ENCODE results near the gene LINC00305. TPM values are rescaled to one million over a fixed set of nuclear protein-coding genes. Genes with fewer than 3 reads are reported as not detected.

The LINC00305 gene
- total and polyA plus RNA-seq, 2 experiments from 2014 or later = not detected

GRCh38 chr18:64095056-64095455, 53.8 kb downstream of the LINC00305 start:
- no peak for DNase-seq
- no peaks in the 10 kb centered on the region for H3K36me3 ChIP-seq (ENCODE audit: low read depth)
- TF ChIP-seq EZH2 (IDR thresholded peaks at IDR 0.05; ENCODE audit: insufficient read depth, poor library complexity, severe bottlenecking) (no peak), EZH2phosphoT487 (IDR thresholded peaks at IDR 0.05; ENCODE audit: insufficient read depth, low read depth) (no peak)
- H2AFZ ChIP-seq = no peak overlapping the region
- H3K9me3 ChIP-seq (ENCODE audit: low read depth) = no peaks in the 10 kb centered on the region
- no peak overlapping the region for H3K4me3 ChIP-seq
- no peaks in the 10 kb centered on the region for H3F3A ChIP-seq (ENCODE audit: insufficient read depth)
- no peaks in the 10 kb centered on the region for H3K79me2 ChIP-seq (ENCODE audit: insufficient read depth)
- H4K20me1 ChIP-seq (ENCODE audit: insufficient read depth) = no peaks in the 10 kb centered on the region
- no peak overlapping the region for H3K4me2 ChIP-seq (ENCODE audit: unreplicated experiment)
- H3K9ac ChIP-seq = no peak overlapping the region
- no peaks in the 10 kb centered on the region for H3K9me2 ChIP-seq (ENCODE audit: insufficient read depth)
- no peaks in the 10 kb centered on the region for H3K4me1 ChIP-seq (ENCODE audit: insufficient read depth)
- peaks cover 4% of the 10 kb centered on the region for H3K27me3 ChIP-seq (replicated peaks; ENCODE audit: insufficient read depth)
- H3K27ac ChIP-seq = no peak overlapping the region
- 69 to 76% methylated on average over 1 of the region's 1 CpG for WGBS, 2 experiments (ENCODE audit: low coverage in 1 of 2, low lambda C conversion rate in 2 of 2, missing lambda C conversion rate in 2 of 2)
- in situ Hi-C loops (cut with MboI) = no loop called here

DNA sequence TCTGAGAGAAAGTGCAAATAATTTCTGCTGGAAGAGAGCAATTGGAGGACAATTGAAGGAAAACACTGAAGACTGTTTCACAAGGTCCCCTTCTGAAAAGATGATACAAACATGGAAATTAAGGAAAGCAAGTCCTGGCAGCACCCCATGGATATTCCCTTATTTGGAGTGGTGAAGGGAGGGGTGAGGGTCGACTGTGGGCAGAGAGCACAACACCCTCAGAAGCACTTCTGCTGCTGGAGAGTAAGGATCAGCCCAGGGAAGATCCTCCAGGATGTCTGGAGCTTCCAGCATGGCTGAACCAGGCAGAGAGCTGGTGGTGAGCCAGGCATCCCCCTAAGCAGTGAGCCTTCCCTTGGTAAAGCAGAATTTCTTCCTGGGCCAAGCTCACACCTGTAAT, 54.7 kb downstream of the LINC00305 start:
- Histone ChIP-seq H3K9me2 (ENCODE audit: insufficient read depth) (no peaks in the 10 kb centered on the region), H3K36me3 (ENCODE audit: low read depth) (no peaks in the 10 kb centered on the region), H3K27me3 (replicated peaks; ENCODE audit: insufficient read depth) (no peaks in the 10 kb centered on the region; the same call in 1 of the 2 replicates), H2AFZ (no peak overlapping the region), H3K9ac (no peak overlapping the region), H3K4me3 (no peak overlapping the region), H3K9me3 (ENCODE audit: low read depth) (no peaks in the 10 kb centered on the region), H3K4me2 (ENCODE audit: unreplicated experiment) (no peak overlapping the region), H3K79me2 (ENCODE audit: insufficient read depth) (no peaks in the 10 kb centered on the region), H3K27ac (no peak overlapping the region), H4K20me1 (ENCODE audit: insufficient read depth) (no peaks in the 10 kb centered on the region), H3K4me1 (ENCODE audit: insufficient read depth) (no peaks in the 10 kb centered on the region), H3F3A (ENCODE audit: insufficient read depth) (no peaks in the 10 kb centered on the region)
- 0% methylated on average over 1 of the region's 1 CpG for WGBS, 2 experiments (ENCODE audit: low coverage in 1 of 2, low lambda C conversion rate in 2 of 2, missing lambda C conversion rate in 2 of 2)
- no peak for DNase-seq
- in situ Hi-C loops (cut with MboI) = no loop called here
- TF ChIP-seq EZH2phosphoT487 (IDR thresholded peaks at IDR 0.05; ENCODE audit: insufficient read depth, low read depth) (no peak), EZH2 (IDR thresholded peaks at IDR 0.05; ENCODE audit: insufficient read depth, poor library complexity, severe bottlenecking) (no peak)

DNA sequence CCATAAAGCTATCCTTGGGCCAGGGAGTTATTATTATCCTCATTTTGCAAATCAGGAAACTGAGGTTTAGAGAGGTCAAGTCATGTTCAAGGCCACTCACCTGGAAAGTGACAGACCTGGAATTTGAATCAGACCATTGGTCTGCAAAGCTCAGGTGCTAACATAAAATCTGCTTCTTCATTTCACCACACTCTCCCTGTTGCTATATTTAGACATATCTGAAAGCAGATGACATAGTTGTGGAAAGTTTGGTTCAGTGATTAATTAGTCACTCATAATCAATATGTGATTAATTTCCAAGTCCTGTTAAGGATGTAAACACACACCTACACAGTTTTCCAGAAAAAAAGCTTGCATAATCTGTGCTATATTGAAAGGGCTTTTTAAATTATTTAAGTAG, 57.4 kb downstream of the LINC00305 start:
- in situ Hi-C loops (cut with MboI) = no loop called here
- H3K36me3 ChIP-seq (ENCODE audit: low read depth) = no peaks in the 10 kb centered on the region

DNA sequence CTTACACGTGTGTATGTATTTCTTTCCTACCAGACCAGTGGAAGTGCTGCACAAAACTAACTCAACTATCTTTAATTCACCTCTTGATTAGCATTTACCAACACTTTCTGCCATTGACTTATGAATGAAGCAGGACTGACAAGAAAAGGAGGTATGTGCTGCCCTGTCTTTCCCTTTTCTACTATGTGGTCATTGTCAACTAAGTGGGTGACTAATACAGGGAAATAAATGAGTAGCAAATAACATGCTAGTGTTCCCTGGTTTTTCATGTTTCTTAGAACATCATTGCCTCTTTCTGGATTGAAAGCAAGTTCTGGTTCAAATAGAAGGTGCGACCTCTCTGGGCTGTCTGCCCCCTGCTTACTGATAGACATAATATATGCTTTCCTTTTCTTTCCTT, 58.0 kb downstream of the LINC00305 start:
- Histone ChIP-seq H3K4me1 (ENCODE audit: insufficient read depth) (no peaks in the 10 kb centered on the region), H3F3A (ENCODE audit: insufficient read depth) (no peaks in the 10 kb centered on the region), H3K9me3 (ENCODE audit: low read depth) (no peaks in the 10 kb centered on the region), H3K27ac (no peak overlapping the region), H3K9me2 (ENCODE audit: insufficient read depth) (no peaks in the 10 kb centered on the region), H3K9ac (no peak overlapping the region), H3K4me3 (no peak overlapping the region), H3K4me2 (ENCODE audit: unreplicated experiment) (no peak overlapping the region), H3K36me3 (ENCODE audit: low read depth) (no peaks in the 10 kb centered on the region), H3K27me3 (replicated peaks; ENCODE audit: insufficient read depth) (no peaks in the 10 kb centered on the region), H3K79me2 (ENCODE audit: insufficient read depth) (no peaks in the 10 kb centered on the region), H2AFZ (no peak overlapping the region), H4K20me1 (ENCODE audit: insufficient read depth) (no peaks in the 10 kb centered on the region)
- DNase-seq = no peak
- WGBS, 2 experiments (ENCODE audit: low coverage in 1 of 2, low lambda C conversion rate in 2 of 2, missing lambda C conversion rate in 2 of 2) = 24 to 31% methylated on average over 2 of the region's 2 CpGs
- no peak for TF ChIP-seq EZH2 (IDR thresholded peaks at IDR 0.05; ENCODE audit: insufficient read depth, poor library complexity, severe bottlenecking)
- no peak for TF ChIP-seq EZH2phosphoT487 (IDR thresholded peaks at IDR 0.05; ENCODE audit: insufficient read depth, low read depth)
- in situ Hi-C loops (cut with MboI) = no loop called here

More for the DNA sequence above, 57.4 kb downstream of the LINC00305 start:
- H3K9me2 ChIP-seq (ENCODE audit: insufficient read depth) = no peaks in the 10 kb centered on the region
- no peaks in the 10 kb centered on the region for H3F3A ChIP-seq (ENCODE audit: insufficient read depth)
- no peak overlapping the region for H2AFZ ChIP-seq
- H3K79me2 ChIP-seq (ENCODE audit: insufficient read depth) = no peaks in the 10 kb centered on the region
- H4K20me1 ChIP-seq (ENCODE audit: insufficient read depth) = no peaks in the 10 kb centered on the region
- TF ChIP-seq EZH2phosphoT487 (IDR thresholded peaks at IDR 0.05; ENCODE audit: insufficient read depth, low read depth) = no peak
- TF ChIP-seq EZH2 (IDR thresholded peaks at IDR 0.05; ENCODE audit: insufficient read depth, poor library complexity, severe bottlenecking) = no peak
- H3K4me1 ChIP-seq (ENCODE audit: insufficient read depth) = no peaks in the 10 kb centered on the region
- H3K27ac ChIP-seq = no peak overlapping the region
- no peaks in the 10 kb centered on the region for H3K27me3 ChIP-seq (replicated peaks; ENCODE audit: insufficient read depth)
- no peak overlapping the region for H3K9ac ChIP-seq
- H3K4me2 ChIP-seq (ENCODE audit: unreplicated experiment) = no peak overlapping the region
- H3K4me3 ChIP-seq = no peak overlapping the region
- no peak for DNase-seq
- no peaks in the 10 kb centered on the region for H3K9me3 ChIP-seq (ENCODE audit: low read depth)

- Histone ChIP-seq H3K27me3 (replicated peaks; ENCODE audit: insufficient read depth) (0 out of 2 replicates have a peak, but pooled peaks cover 4% of the 10 kb centered on the region), H3K9ac (no peak overlapping the region), H4K20me1 (ENCODE audit: insufficient read depth) (no peaks in the 10 kb centered on the region), H3K4me1 (ENCODE audit: insufficient read depth) (no peaks in the 10 kb centered on the region), H3F3A (ENCODE audit: insufficient read depth) (no peaks in the 10 kb centered on the region), H3K4me2 (ENCODE audit: unreplicated experiment) (no peak overlapping the region), H3K36me3 (ENCODE audit: low read depth) (no peaks in the 10 kb centered on the region), H3K79me2 (ENCODE audit: insufficient read depth) (no peaks in the 10 kb centered on the region), H3K27ac (no peak overlapping the region), H3K4me3 (no peak overlapping the region), H3K9me3 (ENCODE audit: low read depth) (no peaks in the 10 kb centered on the region), H2AFZ (no peak overlapping the region), H3K9me2 (ENCODE audit: insufficient read depth) (no peaks in the 10 kb centered on the region)
- DNase-seq = no peak
- WGBS, 2 experiments (ENCODE audit: low coverage in 1 of 2, low lambda C conversion rate in 2 of 2, missing lambda C conversion rate in 2 of 2) = 31 to 38% methylated on average over 1 of the region's 1 CpG
- TF ChIP-seq EZH2phosphoT487 (IDR thresholded peaks at IDR 0.05; ENCODE audit: insufficient read depth, low read depth) (no peak), EZH2 (IDR thresholded peaks at IDR 0.05; ENCODE audit: insufficient read depth, poor library complexity, severe bottlenecking) (no peak)
- in situ Hi-C loops (cut with MboI) = no loop called here
These were observed 65.0 kb downstream of the LINC00305 start for GRCh38 chr18:64083916-64084315.

Data from GM23248 (cell line).